KBM-7 (cell line): ENCODE results near the gene ITFG1.
"Not testable (repeated sequence)": the region's sequence is repeated elsewhere in the genome, so short reads cannot be mapped to it uniquely, and the experiment has no call there.

Experiments
- DNase-seq: peaks from one replicate; pipeline ENCODE4 v3.0.0-alpha.2; 2015
- in situ Hi-C: fragments of 300-500 bp; cut with MboI; formaldehyde crosslinking; loops from 2 replicates; pipeline ENCODE4 v1.14.3; 2020; ENCODE audit warnings: low sequenced_read_pairs, low pct_unique_long_range_greater_than_20kb, mixed read lengths

The ITFG1 gene

DNA sequence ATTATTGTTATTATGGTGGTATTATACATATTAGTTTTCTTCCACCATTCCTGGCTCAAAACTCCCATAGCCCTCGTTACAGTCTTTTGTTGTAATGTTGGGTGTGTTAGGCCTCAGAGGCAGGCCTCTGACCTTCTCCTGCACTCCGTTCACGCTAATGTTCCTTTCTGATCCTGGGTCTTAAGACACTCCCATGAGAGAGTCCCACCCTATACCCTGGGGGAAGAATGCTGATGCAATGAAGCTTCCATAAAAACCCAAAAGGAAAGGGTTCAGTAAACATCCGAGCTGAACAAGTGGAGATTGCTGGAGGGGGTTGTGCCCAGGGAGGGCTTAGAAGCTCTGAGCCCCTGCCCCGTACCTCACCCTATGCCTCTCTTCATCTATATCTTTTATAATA, 175.9 kb downstream of the ITFG1 start:
- no peak for DNase-seq
- in situ Hi-C loops: no loop called here

- no peak for DNase-seq
- in situ Hi-C loops: no loop called here
Observed at GRCh38 chr16:47278306-47278970, 182.4 kb downstream of the ITFG1 start.

DNA sequence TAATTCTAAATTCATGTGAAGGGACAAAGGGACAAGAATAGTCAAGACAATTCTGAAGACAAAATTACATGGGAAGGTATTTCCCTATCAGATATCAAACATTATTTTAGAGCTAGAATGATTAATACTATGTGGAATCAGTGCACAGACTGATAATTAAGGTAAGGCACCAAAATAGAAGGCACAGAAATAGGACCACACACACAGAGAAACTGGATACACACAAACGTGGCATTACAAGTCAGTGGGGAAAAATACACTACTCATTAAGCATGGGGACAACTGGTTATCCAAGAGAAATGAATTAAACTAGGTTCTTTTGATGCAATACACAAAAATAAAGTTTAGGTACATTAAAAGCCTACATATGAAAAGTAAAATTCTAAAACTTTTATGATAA, 184.3 kb downstream of the ITFG1 start:
- in situ Hi-C loops: no loop called here
- no peak for DNase-seq

DNA sequence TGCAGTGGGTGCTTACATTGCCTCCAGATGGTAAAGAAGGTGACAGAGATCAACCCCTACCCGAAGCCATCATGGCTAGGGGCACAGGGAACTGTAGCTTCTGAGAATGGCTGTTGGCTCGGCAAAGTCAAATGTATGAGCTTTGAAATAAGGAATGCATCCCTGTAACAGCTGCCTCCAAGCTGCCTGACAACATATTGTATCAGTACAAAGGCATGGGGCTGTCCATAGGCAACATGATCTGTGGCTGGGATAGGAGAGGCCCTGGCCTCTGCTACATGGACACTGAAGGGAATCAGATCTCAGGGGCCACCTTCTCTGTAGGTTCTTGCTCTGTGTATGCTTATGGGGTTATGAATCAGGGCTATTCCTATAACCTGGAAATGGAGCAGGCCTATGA, 197.9 kb downstream of the ITFG1 start:
- no peak for DNase-seq
- in situ Hi-C loops: no loop called here

DNA sequence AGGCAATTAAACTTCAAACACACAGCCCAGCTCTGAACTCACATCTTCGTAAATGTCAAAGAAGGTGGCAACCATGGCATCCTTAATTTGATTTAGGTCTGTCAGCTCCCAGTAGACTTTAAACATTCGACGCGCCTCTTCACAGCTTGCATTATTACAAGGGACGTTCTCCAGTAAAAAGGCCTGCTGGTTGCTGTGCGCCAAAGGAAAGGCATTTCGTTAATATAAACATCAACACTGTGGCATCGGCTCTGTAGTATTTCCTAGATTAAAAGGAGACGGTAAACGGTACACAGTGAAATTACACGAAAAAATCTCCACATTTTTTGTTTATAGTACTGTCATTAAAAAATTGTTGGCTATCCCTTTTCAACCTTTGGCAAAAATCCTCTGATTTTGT, 200.4 kb downstream of the ITFG1 start:
- in situ Hi-C loops: no loop called here
- DNase-seq: no peak

DNA sequence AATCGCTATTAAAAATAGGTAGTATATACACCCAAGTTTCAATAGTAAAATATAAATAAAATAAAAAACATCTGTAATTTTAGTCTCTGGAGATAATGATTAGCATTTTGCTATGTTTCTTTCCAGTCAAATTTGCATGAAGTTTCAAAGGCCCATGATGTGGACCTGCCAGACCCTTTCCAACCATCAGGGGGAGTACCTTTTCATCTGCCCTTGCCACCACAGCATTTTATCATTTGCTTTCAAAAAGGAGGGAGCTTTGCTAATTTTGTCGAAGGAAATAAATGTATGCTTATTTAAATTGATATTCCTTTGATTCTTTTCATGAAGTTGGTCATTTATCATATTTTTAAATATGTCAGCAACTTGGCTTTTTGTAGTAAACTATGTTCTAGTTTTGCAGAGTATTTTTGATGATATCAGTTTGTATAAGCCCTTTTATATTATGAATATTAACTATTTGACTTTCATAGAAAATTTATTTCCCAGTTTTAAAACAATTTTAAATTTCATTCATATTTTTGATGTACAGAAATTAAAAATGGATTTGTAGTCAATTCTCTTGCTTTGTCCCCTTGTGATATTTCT, 201.9 kb downstream of the ITFG1 start:
- in situ Hi-C loops: no loop called here
- DNase-seq: peak; percentile 65

- in situ Hi-C loops: no loop called here
Observed at GRCh38 chr16:47254756-47255155, 206.1 kb downstream of the ITFG1 start.

DNA sequence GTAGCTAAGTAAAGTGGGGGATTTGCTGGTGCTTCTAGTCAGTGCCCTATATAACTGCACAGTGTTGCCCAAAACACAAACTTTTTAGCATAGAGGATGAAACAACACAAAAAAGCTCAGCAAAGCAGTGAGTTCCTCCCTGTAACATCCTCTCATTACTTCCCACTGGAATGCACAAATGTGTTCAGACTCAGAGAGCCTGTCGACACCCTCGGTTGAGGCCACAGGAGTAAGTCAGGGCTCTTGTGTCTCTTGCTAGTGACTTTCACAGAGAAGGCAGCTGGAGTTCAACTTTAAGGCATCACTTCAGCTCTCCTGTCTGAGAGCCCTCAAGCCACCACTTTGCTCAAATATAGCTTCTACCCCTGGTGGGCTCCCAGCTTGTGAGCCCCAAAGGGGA, 209.9 kb downstream of the ITFG1 start:
- in situ Hi-C loops: no loop called here

More at GRCh38 chr16:47254756-47255155, 206.1 kb downstream of the ITFG1 start:
- no peak for DNase-seq

GRCh38 chr16:47247690-47248089, 213.2 kb downstream of the ITFG1 start:
- no peak for DNase-seq
- in situ Hi-C loops: no loop called here

More for the DNA sequence above, 209.9 kb downstream of the ITFG1 start:
- DNase-seq: no peak

- in situ Hi-C loops: no loop called here
- DNase-seq: no peak
Observed at GRCh38 chr16:47244206-47244605, 216.7 kb downstream of the ITFG1 start.

GRCh38 chr16:47241061-47241460, 219.8 kb downstream of the ITFG1 start:
- DNase-seq: no peak
- in situ Hi-C loops: no loop called here

GRCh38 chr16:47236716-47237115, 224.1 kb downstream of the ITFG1 start:
- no peak for DNase-seq
- in situ Hi-C loops: no loop called here

- in situ Hi-C loops: no loop called here
- DNase-seq: no peak
Observed at GRCh38 chr16:47230296-47230695, 230.6 kb downstream of the ITFG1 start.

GRCh38 chr16:47229053-47230050, 231.5 kb downstream of the ITFG1 start:
- DNase-seq: no peak
- in situ Hi-C loops: no loop called here

- DNase-seq: no peak
- in situ Hi-C loops: no loop called here
Observed at GRCh38 chr16:47228241-47228640, 232.6 kb downstream of the ITFG1 start.

DNA sequence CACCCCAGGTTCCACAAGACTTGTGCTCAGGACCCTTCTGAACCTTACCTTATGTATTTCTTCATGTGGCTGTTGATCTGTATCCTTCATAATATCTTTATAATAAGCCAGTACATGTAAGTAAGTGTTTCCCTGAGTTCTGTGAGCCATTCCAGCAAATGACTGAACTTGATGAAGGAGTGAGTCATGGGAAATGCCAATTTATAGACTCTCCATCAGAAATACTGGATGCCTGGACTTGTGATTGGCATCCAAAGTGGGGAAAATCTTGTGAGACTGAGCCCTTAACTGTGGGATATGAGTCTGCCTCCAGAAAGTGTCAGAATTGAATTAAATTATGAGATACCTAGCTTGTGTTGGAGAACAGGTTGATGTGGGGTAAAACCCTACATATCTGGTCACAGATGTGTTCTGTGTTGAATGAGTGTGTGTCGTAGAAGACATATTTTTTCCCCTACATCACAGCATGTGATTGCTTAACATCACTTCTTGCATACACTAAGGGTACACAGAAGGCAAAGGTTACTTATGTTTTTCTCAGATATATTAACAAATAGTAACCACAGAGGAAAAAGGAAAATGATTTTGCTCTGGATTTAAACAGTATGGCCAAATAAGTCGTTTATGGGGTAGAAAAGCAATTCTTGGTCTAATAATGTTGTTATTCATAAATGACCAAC, 247.0 kb downstream of the ITFG1 start:
- in situ Hi-C loops: no loop called here
- DNase-seq: no peak

DNA sequence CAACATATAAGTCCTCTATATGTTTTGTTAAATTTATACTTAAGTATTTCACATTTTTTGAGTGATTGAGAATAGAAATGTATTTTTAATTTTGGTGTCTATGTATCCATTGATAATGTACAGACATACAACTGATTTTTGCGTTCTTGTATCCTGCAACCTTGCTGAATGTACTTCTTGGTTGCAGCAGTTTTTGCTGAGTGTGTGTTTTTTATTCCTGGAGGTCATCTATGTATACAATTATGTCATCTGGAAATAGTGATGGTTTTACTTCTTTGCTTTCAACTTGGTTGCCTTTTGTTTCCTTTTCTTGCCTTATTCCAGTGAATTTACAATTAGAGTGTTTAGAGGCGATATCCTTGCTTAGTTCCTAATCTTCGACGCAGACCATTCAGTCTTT, 249.6 kb downstream of the ITFG1 start:
- no peak for DNase-seq
- in situ Hi-C loops: no loop called here

DNA sequence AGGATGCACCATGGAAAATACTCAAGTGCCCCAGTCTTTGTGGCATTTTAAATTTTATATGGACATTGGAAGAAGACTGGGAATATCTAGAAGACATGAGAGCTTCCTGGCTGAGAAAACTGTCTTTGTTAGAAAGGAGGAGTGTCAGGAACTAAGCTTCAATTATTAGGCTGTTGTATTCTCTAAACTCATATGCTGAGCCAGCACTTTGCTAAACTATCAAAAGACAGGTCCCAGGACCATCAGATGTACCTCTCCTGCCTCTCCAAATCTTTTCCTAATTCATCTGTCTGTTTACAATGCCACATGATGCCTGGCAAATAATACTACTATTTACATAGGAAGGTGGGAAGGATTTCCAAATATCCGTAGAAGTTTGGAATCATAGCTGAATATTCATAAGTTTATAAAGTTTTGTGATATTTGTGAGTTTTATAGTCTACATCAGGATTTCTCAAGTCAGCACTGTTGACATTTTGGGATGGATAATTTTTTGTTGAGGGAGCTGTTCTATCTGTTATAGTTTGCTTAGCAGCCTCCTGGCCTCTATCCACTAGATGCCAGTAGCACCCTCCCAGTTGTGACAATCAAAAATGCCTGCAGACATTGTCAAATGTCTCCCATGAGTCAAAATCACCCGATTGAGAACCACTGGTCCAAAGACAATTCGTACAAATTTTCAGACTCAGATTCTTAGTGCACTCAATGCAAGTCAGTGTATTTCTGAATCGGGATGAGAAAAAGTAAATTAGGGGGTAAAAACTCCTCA, 255.9 kb downstream of the ITFG1 start:
- in situ Hi-C loops: no loop called here
- DNase-seq: no peak

GRCh38 chr16:47203433-47203832, 257.4 kb downstream of the ITFG1 start:
- in situ Hi-C loops, DNase-seq: not testable (repeated sequence)
